ENCODE data around the gene NEBL.

Gene NEBL

GRCh38 chr10:20834825-20835224, 62.3 kb downstream of the NEBL start:
- Histone ChIP-seq H3K27me3 (no peaks in the 10 kb centered on the region), H3K4me3 (no peak overlapping the region), H3K4me1 (no peaks in the 10 kb centered on the region), H3K9me3 (peaks cover 0 to 15% (median 5%) of the 10 kb centered on the region in 3 donors), H3K36me3 (peaks cover 0 to 11% (median 0%) of the 10 kb centered on the region in 3 donors), H3K27ac (no peak overlapping the region)
- intact Hi-C loops (cut with DNase I; ENCODE audit: low total_unique reads) = no loop called here
- DNase-seq = no peak
- TF ChIP-seq, protein P1, sequence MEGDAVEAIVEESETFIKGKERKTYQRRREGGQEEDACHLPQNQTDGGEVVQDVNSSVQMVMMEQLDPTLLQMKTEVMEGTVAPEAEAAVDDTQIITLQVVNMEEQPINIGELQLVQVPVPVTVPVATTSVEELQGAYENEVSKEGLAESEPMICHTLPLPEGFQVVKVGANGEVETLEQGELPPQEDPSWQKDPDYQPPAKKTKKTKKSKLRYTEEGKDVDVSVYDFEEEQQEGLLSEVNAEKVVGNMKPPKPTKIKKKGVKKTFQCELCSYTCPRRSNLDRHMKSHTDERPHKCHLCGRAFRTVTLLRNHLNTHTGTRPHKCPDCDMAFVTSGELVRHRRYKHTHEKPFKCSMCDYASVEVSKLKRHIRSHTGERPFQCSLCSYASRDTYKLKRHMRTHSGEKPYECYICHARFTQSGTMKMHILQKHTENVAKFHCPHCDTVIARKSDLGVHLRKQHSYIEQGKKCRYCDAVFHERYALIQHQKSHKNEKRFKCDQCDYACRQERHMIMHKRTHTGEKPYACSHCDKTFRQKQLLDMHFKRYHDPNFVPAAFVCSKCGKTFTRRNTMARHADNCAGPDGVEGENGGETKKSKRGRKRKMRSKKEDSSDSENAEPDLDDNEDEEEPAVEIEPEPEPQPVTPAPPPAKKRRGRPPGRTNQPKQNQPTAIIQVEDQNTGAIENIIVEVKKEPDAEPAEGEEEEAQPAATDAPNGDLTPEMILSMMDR (IDR thresholded peaks at IDR 0.05) = no peak

DNA sequence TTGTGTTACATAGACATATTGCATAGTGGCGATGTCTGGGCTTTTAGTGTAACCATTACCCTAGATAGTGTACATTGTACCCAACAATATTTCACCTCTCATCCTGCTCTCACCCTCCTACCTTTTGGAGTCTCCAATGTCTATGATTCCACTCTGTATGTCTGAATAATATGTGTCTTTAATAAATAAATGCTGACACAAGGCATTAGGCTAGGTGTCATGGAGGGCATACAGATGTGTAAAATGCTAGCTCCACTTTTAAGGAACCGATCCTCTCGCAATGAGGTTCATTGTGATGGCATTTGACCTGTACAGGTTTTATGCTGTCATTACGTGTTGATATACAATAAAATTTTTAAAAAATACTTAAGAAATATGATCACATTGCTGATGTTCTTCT, 74.3 kb downstream of the NEBL start:
- no peaks in the 10 kb centered on the region for H3K27me3 ChIP-seq
- H3K9me3 ChIP-seq = no peaks in the 10 kb centered on the region
- H3K36me3 ChIP-seq = peaks cover 0 to 5% (median 0%) of the 10 kb centered on the region in 3 donors
- no peaks in the 10 kb centered on the region for H3K4me1 ChIP-seq
- no peak overlapping the region for H3K27ac ChIP-seq
- H3K4me3 ChIP-seq = no peak overlapping the region
- DNase-seq = no peak
- intact Hi-C loops (cut with DNase I; ENCODE audit: low total_unique reads) = no loop called here
- TF ChIP-seq, protein P1 (IDR thresholded peaks at IDR 0.05) = no peak

- H3K4me1 ChIP-seq = no peaks in the 10 kb centered on the region
- H3K9me3 ChIP-seq = no peaks in the 10 kb centered on the region
- TF ChIP-seq, protein P1 (IDR thresholded peaks at IDR 0.05) = no peak
- DNase-seq = no peak
- H3K27me3 ChIP-seq = no peaks in the 10 kb centered on the region
- no peak overlapping the region for H3K4me3 ChIP-seq
- intact Hi-C loops (cut with DNase I; ENCODE audit: low total_unique reads) = no loop called here
- H3K27ac ChIP-seq = no peak overlapping the region
- peaks cover 0 to under 1% (median 0%) of the 10 kb centered on the region in 3 donors for H3K36me3 ChIP-seq
Observed at GRCh38 chr10:20817646-20818045, 79.5 kb downstream of the NEBL start.

GRCh38 chr10:20817116-20817515, 80.0 kb downstream of the NEBL start:
- Histone ChIP-seq H3K27ac (no peak overlapping the region), H3K27me3 (no peaks in the 10 kb centered on the region), H3K36me3 (no peaks in the 10 kb centered on the region), H3K9me3 (no peaks in the 10 kb centered on the region), H3K4me3 (no peak overlapping the region), H3K4me1 (no peaks in the 10 kb centered on the region)
- TF ChIP-seq, protein P1 (IDR thresholded peaks at IDR 0.05) = no peak
- DNase-seq = no peak
- intact Hi-C loops (cut with DNase I; ENCODE audit: low total_unique reads) = no loop called here

DNA sequence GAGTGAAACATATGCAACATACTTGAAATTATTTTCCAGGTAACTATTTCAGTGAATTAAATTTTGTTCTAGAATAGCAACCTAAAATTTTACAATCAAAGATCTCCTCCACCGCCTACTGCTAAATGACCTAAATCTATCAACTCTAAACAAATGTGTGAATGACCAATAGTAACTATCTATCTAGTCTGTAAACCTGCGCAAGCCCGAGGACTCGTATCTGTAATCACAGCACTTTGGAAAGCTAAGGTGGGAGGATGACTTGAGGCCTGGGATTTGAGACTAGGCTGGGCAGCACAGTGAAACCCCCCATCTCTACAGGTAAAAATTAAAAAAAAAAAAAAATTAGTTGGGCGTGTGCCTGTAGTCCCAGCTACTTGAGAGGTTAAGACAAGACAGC, 83.0 kb downstream of the NEBL start:
- Histone ChIP-seq H3K27me3 (no peaks in the 10 kb centered on the region), H3K4me1 (peaks cover 0 to 11% (median 0%) of the 10 kb centered on the region in 4 donors), H3K27ac (no peak overlapping the region), H3K36me3 (no peaks in the 10 kb centered on the region), H3K9me3 (no peaks in the 10 kb centered on the region), H3K4me3 (no peak overlapping the region)
- TF ChIP-seq, protein P1 (IDR thresholded peaks at IDR 0.05) = no peak
- intact Hi-C loops (cut with DNase I; ENCODE audit: low total_unique reads) = no loop called here
- DNase-seq = no peak

GRCh38 chr10:20811131-20811530, 86.0 kb downstream of the NEBL start:
- intact Hi-C loops (cut with DNase I; ENCODE audit: low total_unique reads) = no loop called here
- no peak overlapping the region for H3K27ac ChIP-seq
- DNase-seq = no peak
- no peaks in the 10 kb centered on the region for H3K27me3 ChIP-seq
- H3K4me3 ChIP-seq = no peak overlapping the region
- no peaks in the 10 kb centered on the region for H3K36me3 ChIP-seq
- no peaks in the 10 kb centered on the region for H3K9me3 ChIP-seq
- peaks cover 0 to 11% (median 0%) of the 10 kb centered on the region in 4 donors for H3K4me1 ChIP-seq
- TF ChIP-seq, protein P1 (IDR thresholded peaks at IDR 0.05) = no peak
